Cortex of kidney (tissue), 1 donor: ENCODE measurements around the gene RNF13.
"Not testable (repeated sequence)": the region's sequence is repeated elsewhere in the genome, so short reads cannot be mapped to it uniquely, and the experiment has no call there.

ENCODE experiments used
- DNase-seq: peaks from one replicate; lab custom pipeline; 2025; lab: John Stamatoyannopoulos, UW

The RNF13 gene

DNA sequence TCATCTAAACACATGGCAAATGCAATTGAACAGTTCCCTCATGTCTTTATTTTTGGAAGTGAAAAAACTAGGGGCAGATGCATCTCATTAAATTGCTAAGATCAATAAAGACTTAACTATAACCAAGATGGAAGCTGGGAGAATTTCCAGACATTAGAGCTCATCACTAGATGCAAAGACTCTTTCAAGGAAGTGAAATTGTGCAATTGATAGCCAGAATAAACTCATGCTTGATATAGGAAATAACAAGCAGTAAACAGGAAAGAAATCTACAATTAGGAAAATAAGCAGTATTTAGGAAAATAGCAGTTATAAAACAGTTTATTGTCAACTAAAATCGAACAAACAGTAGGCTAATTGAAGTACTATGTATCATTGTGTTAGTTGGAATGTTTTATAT is 11.8 kb upstream of the RNF13 start:
- no peak for DNase-seq

- no peak for DNase-seq
These were observed 11.4 kb upstream of the RNF13 start for GRCh38 chr3:149801639-149802038.

DNA sequence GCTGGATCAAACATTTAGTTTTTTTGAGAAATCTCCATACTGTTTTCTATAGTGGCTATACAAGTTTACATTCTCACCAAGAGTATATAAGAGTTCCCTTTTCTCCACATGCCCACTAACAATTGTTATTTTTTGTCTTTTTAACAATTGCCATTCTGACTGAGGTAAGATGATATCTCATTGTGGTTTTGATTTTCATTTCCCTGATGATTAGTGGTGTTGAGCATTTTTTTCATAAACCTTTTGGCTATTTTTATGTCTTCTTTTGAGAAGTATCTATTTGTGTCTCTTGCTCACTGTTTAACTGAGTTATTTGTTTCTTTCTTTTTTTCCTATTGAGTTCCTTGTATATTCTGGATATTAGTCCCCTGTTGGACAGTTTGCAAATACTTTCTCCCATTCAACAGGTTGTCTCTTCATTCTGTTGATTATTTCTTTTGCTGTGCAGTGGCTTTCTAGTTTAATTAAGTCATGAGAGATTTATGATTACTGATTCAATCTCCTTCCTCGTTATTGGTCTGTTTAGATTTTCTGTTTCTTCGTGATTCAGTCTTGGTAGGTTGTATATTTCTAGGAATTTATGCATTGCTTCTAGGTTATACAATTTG is 6.7 kb upstream of the RNF13 start:
- no peak for DNase-seq

DNA sequence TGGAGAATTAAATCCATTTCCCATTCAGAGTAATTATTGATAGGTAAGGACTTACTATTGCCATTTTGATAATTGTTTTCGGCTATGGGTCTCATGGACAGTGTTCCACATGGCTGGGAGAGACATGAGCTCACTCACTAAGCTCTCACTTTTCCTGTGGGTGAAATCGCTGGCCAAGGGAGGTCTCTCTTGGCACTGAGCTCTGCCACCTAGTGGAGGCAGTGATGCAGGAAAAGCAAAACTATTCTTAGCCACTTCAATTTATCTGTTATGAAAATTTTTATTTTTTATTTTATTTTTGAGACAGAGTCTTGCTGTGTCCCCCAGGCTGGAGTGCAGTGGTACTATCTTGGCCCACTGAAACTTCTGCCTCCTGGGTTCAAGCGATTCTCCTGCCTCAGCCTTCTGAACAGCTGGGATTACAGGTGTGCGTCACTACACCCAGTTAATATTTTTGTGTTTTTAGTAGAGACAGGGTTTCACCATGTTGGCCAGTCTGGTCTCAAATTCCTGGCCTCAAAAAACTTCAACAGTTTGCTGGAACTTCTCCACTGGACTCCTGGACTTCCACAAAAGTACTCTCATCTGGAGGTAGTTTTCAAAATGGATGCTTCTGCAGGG is 4.7 kb upstream of the RNF13 start:
- DNase-seq, result no peak

GRCh38 chr3:149809699-149810098 is 3.3 kb upstream of the RNF13 start:
- DNase-seq, result no peak

DNA sequence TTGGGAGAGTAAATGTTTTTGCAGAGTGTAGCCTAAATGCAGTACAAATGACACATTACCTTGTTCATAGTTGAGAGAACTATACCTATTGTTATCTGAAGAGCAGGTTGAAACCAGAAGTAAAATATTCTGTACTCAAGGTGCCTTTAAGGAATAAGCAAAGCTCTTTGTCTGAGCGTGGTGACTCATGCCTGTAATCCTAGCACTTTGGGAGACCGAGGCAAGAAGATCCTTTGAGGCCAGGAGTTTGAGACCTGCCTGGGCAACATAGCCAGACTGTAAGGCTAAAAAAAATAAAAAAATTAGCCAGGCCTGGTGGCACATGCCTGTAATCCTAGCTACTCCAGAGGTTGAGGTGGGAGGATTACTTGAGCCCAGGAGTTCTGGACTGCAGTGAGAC is 2.2 kb upstream of the RNF13 start:
- no peak for DNase-seq

DNA sequence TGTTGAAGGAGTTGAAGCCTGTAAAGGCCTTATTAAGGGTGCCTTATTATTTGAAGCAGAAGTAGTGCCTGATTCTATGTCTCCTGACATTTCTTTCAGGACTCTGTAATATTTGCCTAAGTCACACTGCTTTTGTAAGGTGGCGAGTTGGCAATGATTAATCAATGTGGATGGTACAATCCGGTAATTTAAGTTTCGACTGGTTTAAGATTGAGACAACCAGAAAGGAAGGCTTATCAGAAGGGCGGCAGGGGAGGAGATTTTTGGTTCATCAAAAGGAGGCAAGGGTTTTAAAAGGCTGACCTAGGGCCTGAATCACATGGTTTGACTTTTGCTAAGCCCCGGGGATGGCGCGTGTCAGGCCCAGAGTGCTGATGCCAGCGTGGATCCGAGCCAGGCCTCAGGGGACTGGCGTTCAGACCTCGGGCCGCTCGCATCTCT is 830 bp upstream of the RNF13 start:
- DNase-seq, result no peak

DNA sequence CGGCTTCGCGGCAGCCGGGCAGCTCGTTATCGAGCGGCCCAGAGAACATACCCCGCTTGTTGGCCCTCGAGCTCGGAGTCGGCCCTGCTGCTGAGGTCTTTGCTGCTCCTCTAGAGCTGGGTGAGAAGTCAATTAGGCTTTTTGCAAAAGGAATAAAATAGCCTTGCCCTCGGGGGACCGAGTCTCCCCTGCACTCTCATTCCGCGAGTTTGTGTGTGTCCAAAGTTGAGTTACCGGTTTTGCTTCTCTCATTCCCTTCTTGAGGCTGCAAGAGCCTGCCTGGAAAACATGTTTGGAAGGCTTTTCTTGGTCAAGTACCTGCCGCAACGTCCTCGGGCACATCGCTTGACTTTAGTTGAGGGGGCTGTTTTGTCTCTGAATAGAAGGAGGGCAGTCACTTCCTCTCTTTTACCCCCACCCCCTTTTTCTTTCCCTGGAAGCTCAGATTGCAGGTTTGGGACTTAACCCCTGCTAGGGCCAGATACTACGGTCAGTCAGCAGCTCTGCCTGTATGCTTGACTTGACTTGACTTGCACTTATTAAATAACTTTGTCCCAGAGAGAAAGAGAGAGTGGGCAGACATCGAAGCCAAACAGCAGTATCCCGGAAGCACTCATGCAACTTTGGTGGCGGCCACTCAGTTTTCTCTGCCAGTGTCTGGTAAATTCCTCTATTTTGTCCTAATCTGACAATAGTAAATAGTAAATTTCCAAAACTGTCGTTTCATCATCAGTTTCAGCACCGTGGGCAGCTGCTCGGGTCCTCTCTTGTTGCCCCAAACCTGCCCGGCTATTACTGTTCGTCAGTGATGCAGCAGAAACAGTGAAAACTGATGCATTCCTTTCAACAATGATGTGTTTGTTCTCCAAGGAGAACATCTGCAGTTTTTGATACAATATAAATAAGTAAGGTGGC is 609 bp downstream of the RNF13 start:
- no peak for DNase-seq

- no peak for DNase-seq
These were observed 2.3 kb downstream of the RNF13 start for GRCh38 chr3:149815321-149815720.

DNA sequence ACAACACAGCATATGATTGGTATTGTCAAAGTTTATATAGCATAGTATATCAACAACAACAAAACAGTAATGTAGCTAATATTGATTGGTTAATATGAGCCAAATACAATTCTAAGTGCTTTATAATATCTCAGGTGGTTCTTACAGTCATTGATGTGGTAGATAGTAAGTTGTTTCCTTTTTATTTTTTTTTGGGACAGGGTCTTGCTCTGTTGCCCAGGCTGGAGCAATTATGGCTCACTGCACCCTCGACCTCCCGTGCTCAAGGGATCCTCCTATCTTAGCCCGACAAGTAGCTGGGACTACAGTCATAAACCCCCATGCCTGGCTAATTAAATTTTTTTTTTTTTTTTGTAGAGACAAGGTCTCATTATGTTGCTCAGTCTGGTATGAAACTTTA is 2.7 kb downstream of the RNF13 start:
- no peak for DNase-seq

- DNase-seq, result no peak
These were observed 3.3 kb downstream of the RNF13 start for GRCh38 chr3:149816311-149816710.

DNA sequence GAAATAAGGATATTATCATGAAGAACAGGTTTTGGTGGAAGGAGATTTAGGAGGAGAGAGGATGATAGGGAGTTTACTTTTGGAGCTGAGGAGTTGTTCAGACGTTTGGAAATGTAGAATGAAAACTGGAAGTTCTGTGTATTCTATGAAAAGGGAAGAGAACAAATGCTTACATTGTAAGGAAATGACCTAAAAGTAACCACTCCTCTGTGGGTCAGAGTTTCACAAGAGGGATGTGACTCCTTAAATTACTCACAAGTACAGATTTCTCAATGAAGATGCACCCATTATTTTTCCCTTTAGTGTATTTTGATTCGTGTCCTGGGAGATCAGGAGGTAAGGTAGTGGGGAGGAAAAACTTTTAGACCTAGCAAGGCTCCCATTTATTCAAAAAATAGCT is 4.0 kb downstream of the RNF13 start:
- DNase-seq, result no peak

- DNase-seq, result no peak
These were observed 6.4 kb downstream of the RNF13 start for GRCh38 chr3:149819432-149819831.

GRCh38 chr3:149820183-149820582 is 7.2 kb downstream of the RNF13 start:
- DNase-seq, result no peak

- no peak for DNase-seq
These were observed 13.6 kb downstream of the RNF13 start for GRCh38 chr3:149826636-149827035.

DNA sequence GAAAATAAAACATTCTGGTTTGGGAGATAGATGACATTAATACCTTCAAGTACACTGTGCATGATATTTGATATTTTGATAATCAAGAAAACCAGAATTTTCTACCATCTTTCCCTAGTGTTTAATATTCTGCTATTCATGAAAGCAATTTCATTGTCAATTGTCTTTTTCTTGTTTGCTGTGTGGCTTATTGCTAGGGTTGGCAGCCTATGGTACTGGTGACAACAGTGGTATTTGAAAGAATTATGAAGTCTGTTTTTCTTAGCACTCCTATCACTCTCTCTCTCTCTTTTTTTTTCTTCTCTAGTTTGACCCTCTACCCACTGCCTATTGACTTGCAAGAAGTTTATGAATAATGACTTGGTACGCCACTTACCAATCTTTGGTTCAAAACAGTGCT is 15.4 kb downstream of the RNF13 start:
- no peak for DNase-seq

DNA sequence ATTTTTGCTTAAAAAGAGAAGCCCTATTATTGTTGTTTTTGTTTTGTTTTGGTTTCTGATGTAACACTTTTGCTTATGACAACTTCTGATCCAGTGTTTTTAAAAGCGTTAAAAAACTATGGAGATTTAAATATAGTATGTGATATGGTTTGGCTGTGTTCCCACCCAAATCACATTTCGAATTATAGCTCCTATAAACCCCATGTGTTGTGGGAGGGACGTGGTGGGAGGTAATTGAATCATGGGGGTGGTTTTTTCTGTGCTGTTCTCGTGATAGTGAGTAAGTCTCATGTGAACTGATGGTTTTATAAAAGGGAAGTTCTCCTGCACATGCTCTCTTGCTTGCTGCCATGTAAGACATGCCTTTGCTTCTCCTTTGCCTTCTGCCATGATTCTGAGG is 16.6 kb downstream of the RNF13 start:
- DNase-seq, result not testable (repeated sequence)

GRCh38 chr3:149830902-149831301 is 17.9 kb downstream of the RNF13 start:
- DNase-seq, result no peak

DNA sequence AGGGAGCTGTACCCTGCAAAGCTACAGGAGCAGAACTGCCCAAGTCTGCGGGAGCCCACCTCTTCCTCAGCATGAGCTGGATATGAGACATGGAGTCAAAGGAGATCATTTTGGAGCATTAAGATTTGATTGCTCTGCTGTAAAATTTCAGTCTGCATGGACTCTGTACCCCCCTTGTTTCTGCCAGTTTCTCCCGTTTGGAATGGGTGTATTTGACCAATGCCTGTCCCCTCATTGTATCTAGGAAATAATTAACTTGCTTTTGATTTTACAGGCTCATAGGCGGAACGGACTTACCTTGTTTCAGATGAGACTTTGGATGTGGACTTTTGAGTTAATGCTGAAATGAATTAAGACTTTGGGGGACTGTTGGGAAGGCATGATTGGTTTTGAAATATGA is 18.3 kb downstream of the RNF13 start:
- DNase-seq, result no peak

GRCh38 chr3:149832086-149832485 is 19.1 kb downstream of the RNF13 start:
- no peak for DNase-seq

GRCh38 chr3:149833241-149833640 is 20.2 kb downstream of the RNF13 start:
- DNase-seq, result no peak

DNA sequence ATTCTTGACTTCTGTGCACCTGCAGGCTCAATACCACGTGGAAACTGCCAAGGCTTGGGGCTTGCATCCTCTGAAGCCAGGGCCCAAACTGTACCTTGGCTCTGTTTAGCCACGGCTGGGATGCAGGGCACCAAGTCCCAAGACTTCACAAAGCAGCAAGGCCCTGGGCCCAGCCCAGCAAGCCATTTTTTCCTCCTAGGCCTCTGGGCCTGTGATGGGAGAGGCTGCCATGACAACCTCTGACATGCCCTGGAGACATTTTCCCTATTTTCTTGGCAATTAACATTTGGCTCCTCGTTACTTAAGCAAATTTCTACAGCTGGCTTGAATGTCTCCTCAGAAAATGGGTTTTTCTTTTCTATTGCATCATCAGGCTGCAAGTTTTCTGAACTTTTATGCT is 25.5 kb downstream of the RNF13 start:
- DNase-seq, result not testable (repeated sequence)

DNA sequence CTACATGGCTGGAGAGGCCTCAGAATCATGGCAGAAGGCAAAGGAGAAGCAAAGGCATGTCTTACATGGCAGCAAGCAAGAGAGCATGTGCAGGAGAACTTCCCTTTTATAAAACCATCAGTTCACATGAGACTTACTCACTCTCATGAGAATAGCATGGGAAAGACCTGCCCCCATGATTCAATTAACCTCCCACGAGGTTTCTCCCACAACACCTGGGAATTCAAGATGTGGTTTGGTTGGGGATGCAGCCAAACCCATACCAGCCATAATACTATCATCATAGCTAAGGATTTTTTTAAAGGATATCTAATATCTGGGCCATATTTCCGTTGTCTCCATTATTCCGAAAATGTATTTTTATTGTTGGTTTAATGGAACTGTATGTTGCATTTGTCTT is 26.5 kb downstream of the RNF13 start:
- not testable (repeated sequence) for DNase-seq
